ENCODE measurements around the gene EIF6. TPM values are rescaled to one million over a fixed set of nuclear protein-coding genes. Genes with fewer than 3 reads are reported as not detected.
"Not testable (repeated sequence)": the region's sequence is repeated elsewhere in the genome, so short reads cannot be mapped to it uniquely, and the experiment has no call there.

The EIF6 gene
- total RNA-seq, 3 donors from 2014 or later (not counting 1 experiment from before 2014, with no cell fraction given), result 73.9 to 81.4 (median 79.0) TPM

DNA sequence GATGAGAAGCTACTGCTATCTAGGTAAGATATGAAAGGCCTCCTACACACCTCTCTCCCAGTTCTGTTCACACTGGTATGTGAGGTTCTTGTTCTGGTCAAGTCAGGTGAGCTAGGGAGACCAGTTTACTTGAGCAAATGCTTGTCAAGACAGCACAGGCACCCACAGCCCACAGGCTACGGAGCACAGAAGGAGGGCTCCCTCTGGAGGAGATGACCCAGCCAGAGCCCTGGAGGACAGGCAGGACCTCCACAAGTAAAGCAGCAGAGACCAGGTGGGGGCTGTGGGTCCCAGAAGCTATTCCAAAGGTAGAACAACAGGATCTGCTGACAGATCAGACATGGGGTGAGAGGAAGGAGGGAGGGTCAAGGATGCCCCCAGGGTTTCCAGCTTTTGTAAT, 19.8 kb downstream of the EIF6 start:
- H3K9me3 Mint-ChIP-seq, result no peaks in the 10 kb centered on the region
- H3K27me3 ChIP-seq (ENCODE audit: control insufficient read depth, insufficient read depth, low read length), result no peaks in the 10 kb centered on the region
- H3K36me3 Mint-ChIP-seq, result no peaks in the 10 kb centered on the region
- H3K27ac Mint-ChIP-seq, result no peak overlapping the region
- H3K9me3 ChIP-seq (ENCODE audit: control insufficient read depth, insufficient read depth, low read length), result no peaks in the 10 kb centered on the region
- no peak for ATAC-seq
- H3K4me1 Mint-ChIP-seq, result peaks cover 6 to 8% of the 10 kb centered on the region in 2 donors
- H3K36me3 ChIP-seq (ENCODE audit: control insufficient read depth, insufficient read depth, low read length), result peaks cover 30% of the 10 kb centered on the region
- intact Hi-C loops (cut with micrococcal nuclease), result no loop called here
- no peak overlapping the region for H3K4me3 ChIP-seq (ENCODE audit: low read length)
- no peaks in the 10 kb centered on the region for H3K4me1 ChIP-seq (ENCODE audit: control insufficient read depth, insufficient read depth, low read length)
- 95% methylated on average over 1 of the region's 1 CpG for WGBS (ENCODE audit: insufficient coverage)
- DNase-seq, result no peak
- H3K4me3 Mint-ChIP-seq, result no peak overlapping the region
- H3K27ac ChIP-seq (ENCODE audit: low read length), result no peak overlapping the region
- H3K27me3 Mint-ChIP-seq (ENCODE audit: low read depth in 2 of 2), result no peaks in the 10 kb centered on the region
- TF ChIP-seq, protein P1, sequence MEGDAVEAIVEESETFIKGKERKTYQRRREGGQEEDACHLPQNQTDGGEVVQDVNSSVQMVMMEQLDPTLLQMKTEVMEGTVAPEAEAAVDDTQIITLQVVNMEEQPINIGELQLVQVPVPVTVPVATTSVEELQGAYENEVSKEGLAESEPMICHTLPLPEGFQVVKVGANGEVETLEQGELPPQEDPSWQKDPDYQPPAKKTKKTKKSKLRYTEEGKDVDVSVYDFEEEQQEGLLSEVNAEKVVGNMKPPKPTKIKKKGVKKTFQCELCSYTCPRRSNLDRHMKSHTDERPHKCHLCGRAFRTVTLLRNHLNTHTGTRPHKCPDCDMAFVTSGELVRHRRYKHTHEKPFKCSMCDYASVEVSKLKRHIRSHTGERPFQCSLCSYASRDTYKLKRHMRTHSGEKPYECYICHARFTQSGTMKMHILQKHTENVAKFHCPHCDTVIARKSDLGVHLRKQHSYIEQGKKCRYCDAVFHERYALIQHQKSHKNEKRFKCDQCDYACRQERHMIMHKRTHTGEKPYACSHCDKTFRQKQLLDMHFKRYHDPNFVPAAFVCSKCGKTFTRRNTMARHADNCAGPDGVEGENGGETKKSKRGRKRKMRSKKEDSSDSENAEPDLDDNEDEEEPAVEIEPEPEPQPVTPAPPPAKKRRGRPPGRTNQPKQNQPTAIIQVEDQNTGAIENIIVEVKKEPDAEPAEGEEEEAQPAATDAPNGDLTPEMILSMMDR (IDR thresholded peaks at IDR 0.05), result no peak

GRCh38 chr20:35263532-35264341, 20.8 kb downstream of the EIF6 start:
- no peaks in the 10 kb centered on the region for H3K9me3 Mint-ChIP-seq
- Histone ChIP-seq H3K27ac (ENCODE audit: low read length) (no peak overlapping the region), H3K27me3 (ENCODE audit: control insufficient read depth, insufficient read depth, low read length) (no peaks in the 10 kb centered on the region), H3K36me3 (ENCODE audit: control insufficient read depth, insufficient read depth, low read length) (peaks cover 29% of the 10 kb centered on the region), H3K4me1 (ENCODE audit: control insufficient read depth, insufficient read depth, low read length) (no peaks in the 10 kb centered on the region), H3K9me3 (ENCODE audit: control insufficient read depth, insufficient read depth, low read length) (no peaks in the 10 kb centered on the region), H3K4me3 (ENCODE audit: low read length) (no peak overlapping the region)
- ATAC-seq, result no peak
- no peak overlapping the region for H3K27ac Mint-ChIP-seq
- H3K36me3 Mint-ChIP-seq, result no peaks in the 10 kb centered on the region
- TF ChIP-seq, protein P1 (IDR thresholded peaks at IDR 0.05), result no peak
- 92% methylated on average over 17 of the region's 17 CpGs for WGBS (ENCODE audit: insufficient coverage)
- intact Hi-C loops (cut with micrococcal nuclease), result no loop called here
- no peaks in the 10 kb centered on the region for H3K27me3 Mint-ChIP-seq (ENCODE audit: low read depth in 2 of 2)
- no peak for DNase-seq
- peaks cover 0 to 8% of the 10 kb centered on the region in 2 donors for H3K4me1 Mint-ChIP-seq
- no peak overlapping the region for H3K4me3 Mint-ChIP-seq

DNA sequence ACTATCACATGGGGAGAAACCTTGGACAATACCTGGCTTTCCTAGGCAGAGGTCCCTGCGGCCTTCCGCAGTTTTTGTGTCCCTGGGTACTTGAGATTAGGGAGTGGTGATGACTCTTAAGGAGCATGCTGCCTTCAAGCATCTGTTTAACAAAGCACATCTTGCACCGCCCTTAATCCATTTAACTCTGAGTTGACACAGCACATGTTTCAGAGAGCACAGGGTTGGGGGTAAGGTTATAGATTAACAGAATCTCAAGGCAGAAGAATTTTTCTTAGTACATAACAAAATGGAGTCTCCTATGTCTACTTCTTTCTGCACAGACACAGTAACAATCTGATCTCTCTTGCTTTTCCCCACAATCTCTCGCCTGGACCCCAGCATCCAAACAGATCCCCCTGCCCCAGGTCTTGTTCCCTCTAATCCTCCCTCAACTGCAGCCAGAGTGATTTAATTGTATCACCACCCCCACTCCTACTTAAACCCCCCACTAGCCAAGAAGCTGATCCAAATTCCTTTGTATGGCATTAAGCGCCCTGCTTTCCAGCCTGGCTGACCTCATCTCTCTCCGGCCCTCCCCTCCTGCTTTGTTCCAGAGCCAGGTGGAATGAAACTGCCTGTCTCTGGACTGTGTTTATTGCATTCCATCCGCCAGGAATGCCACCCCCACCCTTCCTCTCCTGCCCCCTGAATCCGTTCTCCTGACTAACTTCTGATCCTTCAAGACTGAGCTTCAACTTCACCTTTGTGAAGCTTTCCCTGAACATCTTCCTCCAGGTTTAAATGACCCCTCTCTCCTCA, 21.6 kb downstream of the EIF6 start:
- ATAC-seq; H3K4me1 Mint-ChIP-seq; H3K27ac Mint-ChIP-seq; H3K36me3 Mint-ChIP-seq; intact Hi-C loops (cut with micrococcal nuclease); H3K27ac ChIP-seq (ENCODE audit: low read length); H3K9me3 Mint-ChIP-seq; H3K4me3 ChIP-seq (ENCODE audit: low read length); H3K27me3 Mint-ChIP-seq (ENCODE audit: low read depth in 2 of 2); H3K4me1 ChIP-seq (ENCODE audit: control insufficient read depth, insufficient read depth, low read length); H3K27me3 ChIP-seq (ENCODE audit: control insufficient read depth, insufficient read depth, low read length); DNase-seq; H3K4me3 Mint-ChIP-seq; H3K9me3 ChIP-seq (ENCODE audit: control insufficient read depth, insufficient read depth, low read length): not testable (repeated sequence)
- H3K36me3 ChIP-seq (ENCODE audit: control insufficient read depth, insufficient read depth, low read length), result peaks cover 26% of the 10 kb centered on the region
- 98% methylated on average over 5 of the region's 8 CpGs for WGBS (ENCODE audit: insufficient coverage)

DNA sequence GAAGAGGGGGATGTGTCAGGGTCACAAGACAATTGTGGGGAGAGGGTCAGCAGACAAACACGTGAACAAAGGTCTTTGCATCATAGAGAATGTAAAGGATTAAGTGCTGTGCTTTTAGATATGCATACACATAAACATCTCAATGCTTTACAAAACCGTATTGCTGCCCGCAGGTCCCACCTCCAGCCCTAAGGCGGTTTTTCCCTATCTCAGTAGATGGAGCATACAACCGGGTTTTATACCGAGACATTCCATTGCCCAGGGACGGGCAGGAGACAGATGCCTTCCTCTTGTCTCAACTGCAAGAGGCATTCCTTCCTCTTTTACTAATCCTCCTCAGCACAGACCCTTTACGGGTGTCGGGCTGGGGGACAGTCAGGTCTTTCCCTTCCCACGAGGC, 22.3 kb downstream of the EIF6 start:
- H3K9me3 Mint-ChIP-seq; H3K36me3 Mint-ChIP-seq; H3K27ac Mint-ChIP-seq; H3K4me1 Mint-ChIP-seq; H3K27me3 Mint-ChIP-seq (ENCODE audit: low read depth in 2 of 2); H3K9me3 ChIP-seq (ENCODE audit: control insufficient read depth, insufficient read depth, low read length); H3K4me1 ChIP-seq (ENCODE audit: control insufficient read depth, insufficient read depth, low read length); H3K4me3 Mint-ChIP-seq; H3K27ac ChIP-seq (ENCODE audit: low read length); ATAC-seq; intact Hi-C loops (cut with micrococcal nuclease); H3K4me3 ChIP-seq (ENCODE audit: low read length); H3K27me3 ChIP-seq (ENCODE audit: control insufficient read depth, insufficient read depth, low read length); DNase-seq: not testable (repeated sequence)
- WGBS (ENCODE audit: insufficient coverage), result 91% methylated on average over 5 of the region's 10 CpGs
- peaks cover 21% of the 10 kb centered on the region for H3K36me3 ChIP-seq (ENCODE audit: control insufficient read depth, insufficient read depth, low read length)
